Limb (tissue), 2 donors: ENCODE results near the gene PRKN.

Experiments
- DNase-seq, 2 donors: peaks; one replicate each; pipeline ENCODE4 v3.0.0-alpha.2; 2016; ENCODE audit errors: extremely low spot score in 2 of 2

Gene PRKN

DNA sequence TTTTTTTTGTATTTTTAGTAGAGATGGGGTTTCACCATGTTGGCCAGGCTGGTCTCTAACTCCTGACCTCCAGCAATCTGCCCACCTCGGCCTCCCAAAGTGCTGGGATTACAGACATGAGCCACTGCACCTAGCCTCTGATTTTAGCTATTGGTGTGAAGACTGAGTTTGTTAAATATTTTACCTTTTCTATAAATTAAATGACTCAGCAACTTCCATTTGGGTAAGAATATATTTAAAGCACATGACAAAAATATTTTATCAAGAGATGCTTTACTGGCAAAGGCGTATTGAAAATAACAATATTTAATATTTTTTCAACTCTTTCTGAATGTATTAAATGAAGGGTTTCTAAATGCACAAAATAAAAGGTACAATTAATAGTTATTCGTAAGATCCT is 1295.0 kb downstream of the PRKN start:
- no peak for DNase-seq

DNA sequence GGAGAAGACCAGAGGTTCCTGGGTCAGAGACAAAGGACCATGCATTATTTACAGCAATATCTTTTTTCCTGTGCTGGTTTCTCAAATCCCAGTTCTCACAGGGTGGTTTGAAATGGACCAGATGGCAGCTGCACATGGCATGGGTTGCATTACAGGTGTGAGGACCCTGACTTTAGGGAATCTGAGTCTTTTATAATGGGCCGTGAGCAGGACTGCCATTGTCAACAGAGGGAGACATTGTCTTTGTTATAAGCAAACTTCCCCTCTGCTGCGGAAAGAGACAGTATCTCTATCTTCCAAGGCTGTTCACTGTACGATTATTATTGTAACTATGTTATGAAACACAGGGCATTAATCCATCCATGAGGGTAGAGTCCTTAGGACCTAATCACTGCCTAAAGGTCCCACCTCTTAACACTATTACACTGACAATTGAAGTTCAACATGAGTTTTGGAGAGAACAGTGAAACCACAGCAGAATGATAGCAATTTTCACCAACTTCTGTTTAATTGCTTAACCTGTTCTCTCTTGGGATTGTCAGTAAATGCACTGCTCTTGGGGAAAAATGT is 1297.6 kb downstream of the PRKN start:
- no peak for DNase-seq

DNA sequence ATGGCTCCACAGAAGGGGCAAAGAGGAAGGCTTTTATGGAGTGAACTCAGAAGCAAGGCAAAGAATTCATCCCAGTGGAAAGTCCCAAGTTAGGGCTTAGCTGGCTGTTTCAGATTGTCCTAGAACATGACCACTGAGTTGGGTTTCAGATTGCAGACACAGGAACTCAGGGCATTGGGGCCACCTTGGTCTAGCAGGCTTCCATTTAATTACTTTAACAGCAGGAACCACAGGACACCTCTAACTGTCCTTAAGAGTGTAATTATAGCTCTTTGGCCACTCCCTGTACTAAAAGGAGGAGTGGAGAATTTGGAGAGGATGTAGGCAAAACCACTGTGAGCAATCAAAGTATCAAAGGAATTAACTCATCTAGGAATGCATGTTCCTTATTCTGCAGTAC is 1303.1 kb downstream of the PRKN start:
- DNase-seq, result no peak

DNA sequence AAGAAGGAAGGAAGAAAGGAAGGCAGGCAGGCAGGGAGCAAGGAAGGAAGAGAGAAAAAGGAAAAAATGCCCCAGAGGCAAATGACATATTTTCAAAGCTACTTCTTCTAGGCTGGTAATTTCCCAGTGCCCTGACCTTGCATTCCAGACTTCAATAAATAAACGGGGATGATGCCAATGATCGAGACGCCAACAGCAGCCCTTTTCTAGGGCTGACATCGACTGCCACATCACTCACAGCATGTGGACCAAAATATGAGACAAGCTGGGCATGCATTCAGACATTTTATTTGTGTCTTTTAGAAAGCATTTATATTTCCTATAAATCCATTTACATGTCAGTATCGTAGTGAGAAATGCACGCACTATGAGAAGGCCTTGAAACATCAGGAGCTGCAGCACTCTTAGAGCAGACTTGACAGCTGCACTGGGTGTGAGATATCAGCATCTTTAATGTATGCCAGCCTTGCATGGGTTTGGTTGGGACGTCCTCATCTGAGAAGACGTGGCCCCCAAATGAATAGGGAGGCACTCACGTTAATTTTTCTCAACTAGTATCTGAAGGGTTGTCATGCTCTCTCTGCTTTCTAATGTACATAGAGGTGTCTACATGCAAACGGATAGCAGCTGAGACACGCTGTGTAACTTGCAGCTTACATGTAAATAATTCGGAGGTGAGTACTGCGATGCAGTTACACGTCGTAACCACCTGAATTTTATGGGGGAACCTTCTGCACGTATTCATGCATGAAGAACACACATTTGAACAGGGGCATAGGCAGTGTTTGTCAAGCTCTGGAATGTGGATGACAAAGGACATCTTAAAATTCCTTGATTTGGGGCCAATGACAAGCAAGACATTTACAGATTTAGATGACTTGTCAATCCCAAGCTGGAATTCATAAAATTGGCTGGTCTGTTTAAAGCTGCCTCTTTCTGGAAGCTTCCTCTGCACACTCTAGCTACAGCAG is 1304.6 kb downstream of the PRKN start:
- no peak for DNase-seq

GRCh38 chr6:161418463-161418945 is 1309.1 kb downstream of the PRKN start:
- DNase-seq, result peak in 1 of 2 donors; percentile 89

GRCh38 chr6:161417717-161418462 is 1309.7 kb downstream of the PRKN start:
- peak; percentile 53 to 70 for DNase-seq

GRCh38 chr6:161415302-161415855 is 1312.2 kb downstream of the PRKN start:
- DNase-seq, result no peak

GRCh38 chr6:161414707-161415106 is 1312.9 kb downstream of the PRKN start:
- DNase-seq, result no peak

DNA sequence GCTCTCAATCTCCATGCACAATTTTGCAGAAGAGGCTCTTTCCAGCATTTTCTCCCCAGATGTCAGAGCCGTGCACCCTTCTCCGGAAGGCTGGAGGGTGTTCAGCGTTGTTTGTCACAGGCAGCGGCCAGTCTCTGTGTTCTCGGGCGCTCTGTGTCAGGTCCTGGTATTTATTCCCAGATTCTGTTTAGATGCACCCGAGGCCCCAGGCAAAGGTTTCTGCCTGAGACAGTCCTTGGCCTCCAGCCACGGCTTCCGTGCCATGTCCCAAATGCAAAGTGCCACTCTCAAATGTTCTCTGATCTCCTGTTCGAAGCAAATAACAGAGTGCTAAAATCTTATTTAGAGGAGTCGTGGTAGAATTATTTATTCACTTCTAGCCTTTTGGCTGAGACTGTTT is 1313.4 kb downstream of the PRKN start:
- DNase-seq, result no peak

DNA sequence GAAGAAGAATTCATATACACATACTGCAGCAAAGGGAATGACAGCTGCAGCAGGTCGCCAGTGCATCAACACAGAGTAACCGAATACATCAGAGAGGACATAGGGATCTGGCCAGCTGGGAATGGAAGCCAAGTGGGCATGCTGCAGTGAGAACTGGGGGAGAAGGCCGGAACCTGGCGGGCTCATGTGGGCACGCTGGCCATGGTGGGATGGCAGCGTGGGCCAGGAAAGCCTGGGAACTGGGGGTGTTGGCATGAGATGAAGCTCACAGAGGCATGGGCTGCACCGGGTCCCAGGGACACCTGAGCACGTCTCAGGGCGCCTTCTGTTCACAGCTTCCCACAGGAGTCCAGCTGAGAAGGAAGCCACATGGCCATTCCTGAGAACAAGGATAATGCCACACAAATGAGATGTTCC is 1314.2 kb downstream of the PRKN start:
- DNase-seq, result peak in 1 of 2 donors; percentile 27

DNA sequence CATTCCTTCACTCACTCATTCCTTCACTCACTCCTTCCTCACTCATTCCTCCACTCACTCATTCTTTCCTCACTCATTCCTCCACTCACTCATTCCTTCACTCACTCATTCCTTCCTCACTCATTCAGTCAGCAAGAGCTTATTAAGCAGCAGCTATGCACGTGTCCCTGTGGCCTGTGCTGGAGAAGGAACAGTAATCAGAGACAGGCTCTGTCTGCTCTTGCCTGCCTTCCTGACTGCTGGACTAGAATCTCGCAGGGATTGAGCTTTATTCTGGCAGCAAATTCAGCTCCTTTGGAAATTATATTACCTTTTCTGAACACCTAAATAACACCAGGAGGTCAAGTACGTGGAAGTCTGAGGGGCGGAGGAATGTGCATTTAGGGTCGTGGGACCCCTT is 1314.8 kb downstream of the PRKN start:
- no peak for DNase-seq

DNA sequence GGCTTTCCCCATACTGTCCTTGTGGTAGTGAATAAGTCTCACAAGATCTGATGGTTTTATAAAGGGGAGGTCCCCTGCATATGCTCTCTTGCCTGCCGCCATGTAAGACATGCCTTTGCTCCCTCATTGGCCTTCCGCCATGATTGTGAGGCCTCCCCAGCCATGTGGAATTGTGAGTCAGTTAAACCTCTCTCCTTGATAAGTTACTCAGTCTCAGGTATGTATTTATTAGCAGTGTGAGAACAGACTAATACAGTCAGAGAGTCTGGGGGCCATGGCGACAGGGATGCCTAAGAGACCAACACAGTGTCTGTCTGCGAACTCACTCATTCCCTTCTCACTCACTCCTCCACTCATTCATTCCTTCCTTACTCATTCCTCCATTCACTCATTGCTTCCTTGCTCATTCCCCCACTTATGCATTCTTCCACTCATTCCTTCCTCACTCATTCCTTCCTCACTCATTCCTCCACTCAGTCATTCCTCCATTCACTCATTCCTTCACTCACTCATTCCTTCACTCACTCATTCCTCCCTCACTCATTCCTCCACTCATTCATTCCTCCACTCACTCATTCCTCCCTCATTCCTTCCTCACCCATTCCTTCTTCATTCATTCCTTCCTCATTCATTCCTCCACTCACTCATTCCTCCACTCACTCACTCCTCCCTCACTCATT is 1316.2 kb downstream of the PRKN start:
- no peak for DNase-seq

DNA sequence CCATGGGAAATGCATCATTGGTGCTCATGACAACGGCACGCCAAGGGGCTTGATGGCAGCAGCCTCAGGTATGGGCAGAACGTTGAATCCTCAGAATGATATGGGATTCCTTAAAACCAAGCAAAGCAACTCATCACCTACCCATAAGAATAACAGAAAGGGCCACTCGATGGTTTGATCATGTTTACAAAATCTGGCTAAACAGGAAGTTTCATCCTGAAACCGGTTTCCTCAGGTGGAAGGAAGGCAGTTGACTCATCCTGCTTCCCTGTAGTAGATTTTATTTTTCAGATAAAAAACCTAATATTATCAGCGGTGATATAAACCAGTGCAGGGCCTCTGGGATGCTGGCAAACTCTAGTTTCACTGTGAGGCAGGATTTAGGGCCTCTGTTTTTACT is 1316.8 kb downstream of the PRKN start:
- DNase-seq, result no peak

GRCh38 chr6:161410076-161410475 is 1317.5 kb downstream of the PRKN start:
- DNase-seq, result no peak

DNA sequence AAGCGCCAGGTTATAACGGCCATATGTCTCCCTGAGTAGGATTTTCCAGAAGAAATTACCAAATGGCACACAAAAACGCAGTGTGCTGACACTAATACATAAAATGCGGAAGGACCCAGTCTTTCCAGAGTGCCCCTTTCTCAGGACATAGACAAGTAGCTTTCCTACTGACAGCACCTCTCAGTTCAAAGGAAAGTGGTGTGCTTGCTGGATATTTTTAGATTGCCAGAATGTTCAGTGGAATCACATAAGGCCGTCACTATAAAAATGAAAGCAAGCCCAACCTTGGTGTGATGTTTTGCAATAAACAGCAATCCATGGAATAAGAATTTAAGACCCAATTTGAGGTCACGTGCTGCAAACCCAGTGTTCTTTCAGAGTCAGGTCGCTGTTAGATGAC is 1318.2 kb downstream of the PRKN start:
- no peak for DNase-seq

GRCh38 chr6:161408041-161408440 is 1319.5 kb downstream of the PRKN start:
- DNase-seq, result no peak

- no peak for DNase-seq
These were observed 1320.0 kb downstream of the PRKN start for GRCh38 chr6:161407581-161407980.

DNA sequence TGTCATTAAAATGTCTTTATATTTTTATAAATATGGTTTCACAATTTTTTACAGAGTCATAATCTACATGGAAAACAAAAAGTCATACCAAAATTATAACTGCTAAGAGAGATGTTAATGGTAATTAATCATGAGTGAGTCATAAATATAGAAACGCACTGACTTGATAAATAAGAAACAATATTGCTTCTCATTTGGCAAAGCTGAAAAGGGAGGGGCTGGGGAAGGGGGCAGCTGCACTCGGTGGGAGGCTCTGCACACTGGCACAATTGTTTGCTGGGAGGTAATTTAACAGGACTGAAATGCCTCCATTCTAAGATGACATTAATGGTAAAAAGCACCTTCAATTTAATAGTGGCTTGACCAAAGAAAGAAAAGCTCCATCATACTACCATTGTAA is 1320.5 kb downstream of the PRKN start:
- no peak for DNase-seq

- no peak for DNase-seq
These were observed 1320.9 kb downstream of the PRKN start for GRCh38 chr6:161406646-161407045.

DNA sequence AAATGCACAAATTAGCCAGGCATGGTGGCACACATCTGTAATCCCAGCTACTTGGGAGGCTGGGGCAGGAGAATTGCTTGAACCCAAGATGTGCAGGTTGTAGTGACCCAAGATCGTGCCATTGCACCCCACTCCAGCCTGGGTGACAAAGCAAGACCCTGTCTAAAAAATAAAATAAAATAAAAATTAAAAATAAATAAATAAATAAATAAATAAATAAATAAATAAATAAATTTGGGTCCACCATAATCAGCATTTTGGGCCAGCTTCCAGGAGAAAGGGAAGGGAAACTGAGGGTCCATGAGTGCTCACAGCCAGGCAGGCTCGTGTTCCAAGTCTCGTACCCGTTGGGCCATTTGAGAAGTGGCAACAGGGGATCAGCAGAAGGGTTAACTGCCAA is 1322.1 kb downstream of the PRKN start:
- no peak for DNase-seq

- no peak for DNase-seq
These were observed 1323.8 kb downstream of the PRKN start for GRCh38 chr6:161403717-161404116.
